Pancreas (tissue), 10 donors: ENCODE results near the gene ADAT2. TPM values are rescaled to one million over a fixed set of nuclear protein-coding genes. Genes with fewer than 3 reads are reported as not detected.
A peak's percentile ranks its signal among the peaks of the same experiment; 100 is the strongest.

Experiments
- ATAC-seq, 4 donors: fragments of 200-7000 bp; cut with Tn5 transposase; one replicate each; pipeline versions ENCODE4 v1.8.0 to v1.9.1; 2020; ENCODE audit warnings: mild to moderate bottlenecking in 4 of 4, moderate library complexity in 4 of 4
- DNase-seq, 6 donors: peaks; one replicate each; pipeline ENCODE4 v3.0.0-alpha.2; 2020
- FAIRE-seq: peaks from 2 replicates; lab custom pipeline; 2012; peaks lifted over from hg19 to GRCh38; lab: Jason Lieb, UNC
- H3K27ac ChIP-seq, 4 donors: fragments of 200-600 bp; sonication (generic); 1 replicate in 3 of 4; 2 replicates in 1 of 4; pipeline versions ENCODE4 v1.5.0 to v1.8.0; 2020
- H3K27me3 ChIP-seq, 4 donors: fragments of 200-600 bp; one replicate each; pipeline ENCODE4 v1.8.0; 2021
- H3K36me3 ChIP-seq, 3 donors: fragments of 200-600 bp; sonication (generic) in 1 of 3; one replicate each; pipeline versions ENCODE4 v1.5.0 to v1.8.0; 2020 to 2021
- H3K4me1 ChIP-seq, 3 donors: fragments of 200-600 bp; one replicate each; pipeline ENCODE4 v1.8.0; 2021
- H3K4me3 ChIP-seq, 4 donors: fragments of 200-600 bp; sonication (generic) in 2 of 4; one replicate each; pipeline versions ENCODE4 v1.5.0 to v1.8.0; 2020 to 2021
- H3K9me3 ChIP-seq, 4 donors: fragments of 200-600 bp; one replicate each; pipeline ENCODE4 v1.8.0; 2021
- WGBS, 2 donors: extraction: QIAGEN DNeasy Blood & Tissue Kit; methylation state at CpG; one replicate each; pipeline ENCODE4 v1.1.7; 2013; 5-methylcytosine and 5-hydroxymethylcytosine counted together
- intact Hi-C, 3 donors: fragments of 100-400 bp; cut with DNase I; formaldehyde crosslinking; loops; one replicate each; pipeline versions ENCODE4 v1.11.1 to v1.14.2; 2022
- polyA plus RNA-seq, 2 donors: library from polyadenylated mRNA; stranded (reverse); fragments of 200-250 nt; gene quantifications; one replicate each; pipeline ENCODE4 v1.2.3, GENCODE V29; 2013
- total RNA-seq, 6 donors: library from RNA; stranded (reverse); fragmentation: NEBNext Ultra II Directional in 4 of 6; extraction: Animal tissue kit (Norgen Biotek cat#: 25700) in 4 of 6; gene quantifications; one replicate each; pipeline versions ENCODE4 v1.2.1 to v1.2.4, GENCODE V29; 2021 to 2023
- TF ChIP-seq, protein P1 (sequence below), 4 donors: fragments of 200-600 bp; sonication (generic) in 3 of 4; IDR thresholded peaks; one replicate each; pipeline versions ENCODE4 v1.5.0 to v1.8.0; 2021; ENCODE audit warnings: antibody characterized with exemption in 4 of 4
- donor health status: healthy with polysubstance abuse.
- donor health status: DM: no; HTN: no; CAD: no; lungs with moderate emphysema.
- donor health status: DM: no; HTN: no; CAD: no.
- donor health status: control.
- donor health status: control.
- donor health status: Bipolar disorder and iron deficiency.
- donor health status: DM: yes; HTN: yes; CAD: no.
- donor health status: DM: no; HTN: no; CAD: no.
- donor health status: DM: no; HTN: no; CAD: no.
- donor health status: DM: yes; HTN: yes; CAD: no.

Gene ADAT2
- total and polyA plus RNA-seq, 8 donors = 1.9 to 12.1 (median 3.7) TPM

- DNase-seq = no peak
- TF ChIP-seq, protein P1, sequence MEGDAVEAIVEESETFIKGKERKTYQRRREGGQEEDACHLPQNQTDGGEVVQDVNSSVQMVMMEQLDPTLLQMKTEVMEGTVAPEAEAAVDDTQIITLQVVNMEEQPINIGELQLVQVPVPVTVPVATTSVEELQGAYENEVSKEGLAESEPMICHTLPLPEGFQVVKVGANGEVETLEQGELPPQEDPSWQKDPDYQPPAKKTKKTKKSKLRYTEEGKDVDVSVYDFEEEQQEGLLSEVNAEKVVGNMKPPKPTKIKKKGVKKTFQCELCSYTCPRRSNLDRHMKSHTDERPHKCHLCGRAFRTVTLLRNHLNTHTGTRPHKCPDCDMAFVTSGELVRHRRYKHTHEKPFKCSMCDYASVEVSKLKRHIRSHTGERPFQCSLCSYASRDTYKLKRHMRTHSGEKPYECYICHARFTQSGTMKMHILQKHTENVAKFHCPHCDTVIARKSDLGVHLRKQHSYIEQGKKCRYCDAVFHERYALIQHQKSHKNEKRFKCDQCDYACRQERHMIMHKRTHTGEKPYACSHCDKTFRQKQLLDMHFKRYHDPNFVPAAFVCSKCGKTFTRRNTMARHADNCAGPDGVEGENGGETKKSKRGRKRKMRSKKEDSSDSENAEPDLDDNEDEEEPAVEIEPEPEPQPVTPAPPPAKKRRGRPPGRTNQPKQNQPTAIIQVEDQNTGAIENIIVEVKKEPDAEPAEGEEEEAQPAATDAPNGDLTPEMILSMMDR (IDR thresholded peaks at IDR 0.05) = no peak
- H3K27ac ChIP-seq = no peak overlapping the region
- no peak for ATAC-seq
- WGBS, 2 donors = 90 to 95% methylated on average over 4 of the region's 4 CpGs
- H3K36me3 ChIP-seq = no peaks in the 10 kb centered on the region
- H3K4me3 ChIP-seq = no peak overlapping the region
- intact Hi-C loops = loop anchor here in 1 of 3 donors (10.0 kb wide), 1 partner anchor 735 kb away; no protein-coding TSS in a partner anchor
- FAIRE-seq = no peak
- H3K27me3 ChIP-seq = no peaks in the 10 kb centered on the region
- H3K9me3 ChIP-seq = no peaks in the 10 kb centered on the region
- H3K4me1 ChIP-seq = no peaks in the 10 kb centered on the region
These were observed 20.5 kb downstream of the ADAT2 start for GRCh38 chr6:143429970-143430369.

GRCh38 chr6:143427109-143427817 lies 23.2 kb downstream of the ADAT2 start:
- H3K27ac ChIP-seq = no peak overlapping the region
- no peak overlapping the region for H3K4me3 ChIP-seq
- H3K36me3 ChIP-seq = no peaks in the 10 kb centered on the region
- FAIRE-seq (no peak), ATAC-seq (peak; percentile 71 to 98 (median 96)), DNase-seq (peak; percentile 23 to 80 (median 55))
- 33 to 40% methylated on average over 4 of the region's 4 CpGs for WGBS, 2 donors
- H3K4me1 ChIP-seq = no peaks in the 10 kb centered on the region
- TF ChIP-seq, protein P1 (IDR thresholded peaks at IDR 0.05) = peak; percentile 54 to 83 (median 80)
- intact Hi-C loops = loop anchor here in 1 of 3 donors (10.0 kb wide), 1 partner anchor 732 kb away; no protein-coding TSS in a partner anchor
- no peaks in the 10 kb centered on the region for H3K9me3 ChIP-seq
- no peaks in the 10 kb centered on the region for H3K27me3 ChIP-seq

DNA sequence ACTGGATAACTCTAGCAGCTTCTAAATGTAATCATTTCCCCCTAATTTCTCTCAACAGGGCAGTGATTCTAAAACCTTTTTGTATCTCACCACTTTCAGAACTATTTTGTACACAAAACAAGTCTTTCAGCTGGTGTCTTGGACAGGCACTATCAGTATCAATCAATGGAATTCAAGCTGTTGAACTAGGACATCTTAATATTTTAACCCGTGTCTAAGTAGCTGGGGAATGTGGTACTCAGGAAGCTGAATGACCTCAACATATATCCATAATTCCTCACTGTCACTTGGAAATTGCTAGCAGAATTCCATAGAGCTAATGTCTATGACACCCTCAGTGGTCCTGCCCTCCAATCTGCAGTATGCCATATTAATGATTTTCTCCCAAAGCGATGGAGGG lies 24.5 kb downstream of the ADAT2 start:
- no peaks in the 10 kb centered on the region for H3K4me1 ChIP-seq
- WGBS, 2 donors = 77 to 80% methylated on average over 2 of the region's 2 CpGs
- no peaks in the 10 kb centered on the region for H3K9me3 ChIP-seq
- no peak overlapping the region for H3K27ac ChIP-seq
- ATAC-seq (no peak), DNase-seq (no peak), FAIRE-seq (no peak)
- H3K36me3 ChIP-seq = no peaks in the 10 kb centered on the region
- TF ChIP-seq, protein P1 (IDR thresholded peaks at IDR 0.05) = no peak
- no peak overlapping the region for H3K4me3 ChIP-seq
- intact Hi-C loops = loop anchor here in 1 of 3 donors (10.0 kb wide), 1 partner anchor 731 kb away; no protein-coding TSS in a partner anchor
- no peaks in the 10 kb centered on the region for H3K27me3 ChIP-seq

DNA sequence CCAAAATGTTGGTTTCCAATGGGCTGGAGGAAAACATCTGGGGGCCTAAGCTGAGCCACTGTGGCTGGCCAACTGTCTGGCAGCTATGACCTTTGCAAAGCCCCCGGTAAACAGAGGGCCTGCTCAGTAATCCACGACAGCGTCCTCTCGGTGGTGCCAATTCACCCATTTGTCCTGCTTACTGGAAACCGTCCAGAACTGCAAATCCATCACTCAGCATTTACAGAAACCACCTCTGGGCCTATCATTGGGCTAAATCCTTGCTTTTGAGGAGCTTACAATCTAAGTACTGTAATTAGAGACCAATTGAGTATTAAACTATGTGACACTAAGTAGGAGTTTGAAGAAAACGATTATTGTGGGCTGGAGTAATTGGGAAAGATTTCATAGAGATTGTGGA lies 31.0 kb downstream of the ADAT2 start:
- Histone ChIP-seq H3K27ac (no peak overlapping the region), H3K4me1 (no peaks in the 10 kb centered on the region), H3K4me3 (no peak overlapping the region), H3K36me3 (no peaks in the 10 kb centered on the region), H3K27me3 (no peaks in the 10 kb centered on the region), H3K9me3 (no peaks in the 10 kb centered on the region)
- TF ChIP-seq, protein P1 (IDR thresholded peaks at IDR 0.05) = no peak
- DNase-seq (no peak), ATAC-seq (no peak), FAIRE-seq (no peak)
- 79 to 85% methylated on average over 6 of the region's 6 CpGs for WGBS, 2 donors
- intact Hi-C loops = no loop called here

GRCh38 chr6:143414769-143415168 lies 35.7 kb downstream of the ADAT2 start:
- intact Hi-C loops = no loop called here
- 90 to 94% methylated on average over 3 of the region's 3 CpGs for WGBS, 2 donors

More at GRCh38 chr6:143414769-143415168, 35.7 kb downstream of the ADAT2 start:
- H3K36me3 ChIP-seq = no peaks in the 10 kb centered on the region
- H3K4me3 ChIP-seq = no peak overlapping the region
- no peaks in the 10 kb centered on the region for H3K9me3 ChIP-seq
- H3K4me1 ChIP-seq = no peaks in the 10 kb centered on the region
- ATAC-seq (no peak), DNase-seq (no peak), FAIRE-seq (no peak)
- no peak overlapping the region for H3K27ac ChIP-seq
- TF ChIP-seq, protein P1 (IDR thresholded peaks at IDR 0.05) = no peak
- H3K27me3 ChIP-seq = no peaks in the 10 kb centered on the region
